Measurements from ENCODE around the gene SLC4A3. TPM values are rescaled to one million over a fixed set of nuclear protein-coding genes. Genes with fewer than 3 reads are reported as not detected.

The SLC4A3 gene
- total RNA-seq, 6 experiments from 2014 or later, result 0.14 to 0.42 (median 0.27) TPM; not detected in 1

- TF ChIP-seq POLR2A (IDR thresholded peaks at IDR 0.05), result no peak
- TF ChIP-seq CTCF (IDR thresholded peaks at IDR 0.05), result no peak
- no peak for ATAC-seq
- H3K4me3 ChIP-seq, result no peak overlapping the region
- no peak for DNase-seq
- H3K27ac ChIP-seq, result no peak overlapping the region
- intact Hi-C loops (cut with DNase I), result no loop called here
- WGBS (ENCODE audit: insufficient coverage, low coverage, low lambda C conversion rate, missing lambda C conversion rate), result 70% methylated on average over 10 of the region's 10 CpGs
- H3K9me3 ChIP-seq, result no peaks in the 10 kb centered on the region
- no peaks in the 10 kb centered on the region for H3K27me3 ChIP-seq
- no peaks in the 10 kb centered on the region for H3K4me1 ChIP-seq
- H3K36me3 ChIP-seq, result no peaks in the 10 kb centered on the region
These were observed 64.1 kb downstream of the SLC4A3 start for GRCh38 chr2:219691571-219691970.

Small RNA genes within 50 kb of the gene (small RNA-seq; reads per million reads assigned to genes)
- gene RN7SKP213, result 0 to 0.19 reads per million in 2 experiments

Other genes with a start within 250 kb of the SLC4A3 start
- gene DNPEP, start 239.7 kb upstream of the SLC4A3 start, total RNA-seq, result 10 to 100 TPM; 37.1 to 60.2 (median 47.0) TPM
- gene DES, start 209.3 kb upstream of the SLC4A3 start, total RNA-seq, result 10 to 100 TPM in 1 of 6 experiments, 1 to 10 TPM in 5; 1.2 to 25.6 (median 2.5) TPM
- 1 to 10 TPM in 1 of 6 experiments, under 1 TPM in 5; 0.24 to 1.5 (median 0.48) TPM for gene SPEG, start 192.8 kb upstream of the SLC4A3 start, total RNA-seq
- 10 to 100 TPM; 21.7 to 54.1 (median 40.2) TPM for gene GMPPA, start 128.7 kb upstream of the SLC4A3 start, total RNA-seq
- gene ASIC4, start 113.1 kb upstream of the SLC4A3 start, total RNA-seq, result not detected
- gene CHPF, start 83.8 kb upstream of the SLC4A3 start, total RNA-seq, result 100 to 1,000 TPM in 2 of 6 experiments, 10 to 100 TPM in 4; 33.2 to 183 (median 39.6) TPM
- gene TMEM198, start 83.6 kb upstream of the SLC4A3 start, total RNA-seq, result 1 to 10 TPM in 5 of 6 experiments, under 1 TPM in 1; 0.68 to 3.2 (median 1.2) TPM
- 10 to 100 TPM; 27.0 to 42.5 (median 39.4) TPM for gene OBSL1, start 56.1 kb upstream of the SLC4A3 start, total RNA-seq
- not detected for gene INHA, start 55.3 kb upstream of the SLC4A3 start, total RNA-seq
- gene STK11IP, start 29.8 kb upstream of the SLC4A3 start, total RNA-seq, result 10 to 100 TPM in 1 of 6 experiments, 1 to 10 TPM in 5; 3.6 to 10.8 (median 6.6) TPM

All from right lobe of liver (tissue), 6 donors.